Measurements from ENCODE around the gene DUSP15. TPM values are rescaled to one million over a fixed set of nuclear protein-coding genes. Genes with fewer than 3 reads are reported as not detected.
A peak's percentile ranks its signal among the peaks of the same experiment; 100 is the strongest.

The DUSP15 gene
- total RNA-seq, 1 donor from 2014 or later, result 13.0 TPM

DNA sequence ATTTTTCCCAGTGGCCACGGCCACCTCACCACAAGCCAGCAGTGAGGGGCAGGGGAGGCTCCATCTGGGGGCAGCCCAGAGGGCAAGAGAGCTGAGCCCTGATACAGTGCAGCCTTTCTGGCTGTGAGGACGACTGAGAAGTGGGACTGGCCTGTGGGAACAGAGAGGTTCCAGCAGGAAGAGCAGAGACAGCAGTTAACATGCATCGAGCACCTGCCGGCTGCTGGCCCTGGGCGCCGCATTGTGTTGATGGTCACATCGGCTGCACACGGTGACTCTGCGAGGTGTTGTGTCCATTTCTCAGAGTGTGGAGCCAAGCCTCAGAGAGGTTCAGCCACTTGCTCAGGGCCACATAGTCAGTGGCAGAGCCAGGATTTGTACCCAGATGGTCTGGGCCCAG, 34.8 kb downstream of the DUSP15 start:
- no peak for DNase-seq (ENCODE audit: low spot score in 2 of 2)
- intact Hi-C loops (cut with DNase I), result no loop called here

DNA sequence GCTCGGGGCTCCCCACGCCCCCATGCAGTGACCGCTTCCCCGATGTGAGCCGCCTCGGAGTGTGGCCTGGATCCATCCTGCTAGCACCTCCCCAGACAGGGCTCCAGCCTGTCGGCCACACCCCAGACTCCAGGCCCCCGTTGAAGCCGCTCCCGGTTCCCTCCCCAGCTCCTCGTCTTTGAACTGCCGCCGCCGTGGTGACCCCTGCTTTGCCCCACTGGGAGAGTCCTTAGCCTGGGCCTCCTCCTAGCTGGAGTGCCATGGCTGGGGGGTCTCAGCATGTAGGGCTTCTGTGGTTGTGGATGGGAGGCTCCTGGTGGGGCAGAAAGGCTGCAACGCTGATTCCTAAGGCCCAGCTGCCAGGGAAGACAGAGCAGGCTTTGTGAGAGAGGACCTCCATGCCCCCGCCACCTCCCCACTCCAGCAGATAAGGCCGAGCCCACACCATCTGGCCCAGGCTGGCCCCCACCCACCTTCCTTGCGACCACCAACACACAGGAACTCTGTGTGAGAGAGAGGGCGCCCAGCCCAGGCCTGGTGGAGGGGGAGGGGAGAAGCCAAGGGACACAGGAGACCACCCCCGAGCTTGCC, 36.3 kb downstream of the DUSP15 start:
- H3K27ac ChIP-seq, result peak overlapping the region in 1 of 2 donors; percentile 9
- intact Hi-C loops (cut with DNase I), result no loop called here

More for the DNA sequence above, 34.8 kb downstream of the DUSP15 start:
- TF ChIP-seq, protein P1, sequence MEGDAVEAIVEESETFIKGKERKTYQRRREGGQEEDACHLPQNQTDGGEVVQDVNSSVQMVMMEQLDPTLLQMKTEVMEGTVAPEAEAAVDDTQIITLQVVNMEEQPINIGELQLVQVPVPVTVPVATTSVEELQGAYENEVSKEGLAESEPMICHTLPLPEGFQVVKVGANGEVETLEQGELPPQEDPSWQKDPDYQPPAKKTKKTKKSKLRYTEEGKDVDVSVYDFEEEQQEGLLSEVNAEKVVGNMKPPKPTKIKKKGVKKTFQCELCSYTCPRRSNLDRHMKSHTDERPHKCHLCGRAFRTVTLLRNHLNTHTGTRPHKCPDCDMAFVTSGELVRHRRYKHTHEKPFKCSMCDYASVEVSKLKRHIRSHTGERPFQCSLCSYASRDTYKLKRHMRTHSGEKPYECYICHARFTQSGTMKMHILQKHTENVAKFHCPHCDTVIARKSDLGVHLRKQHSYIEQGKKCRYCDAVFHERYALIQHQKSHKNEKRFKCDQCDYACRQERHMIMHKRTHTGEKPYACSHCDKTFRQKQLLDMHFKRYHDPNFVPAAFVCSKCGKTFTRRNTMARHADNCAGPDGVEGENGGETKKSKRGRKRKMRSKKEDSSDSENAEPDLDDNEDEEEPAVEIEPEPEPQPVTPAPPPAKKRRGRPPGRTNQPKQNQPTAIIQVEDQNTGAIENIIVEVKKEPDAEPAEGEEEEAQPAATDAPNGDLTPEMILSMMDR (IDR thresholded peaks at IDR 0.05), result no peak
- H3K36me3 ChIP-seq, result no peaks in the 10 kb centered on the region
- peaks cover 24 to 47% of the 10 kb centered on the region in 2 donors for H3K4me1 ChIP-seq
- H3K4me3 ChIP-seq, result no peak overlapping the region
- no peaks in the 10 kb centered on the region for H3K27me3 ChIP-seq
- H3K27ac ChIP-seq, result peak overlapping the region; percentile 61 to 94
- H3K9me3 ChIP-seq, result no peaks in the 10 kb centered on the region

DNA sequence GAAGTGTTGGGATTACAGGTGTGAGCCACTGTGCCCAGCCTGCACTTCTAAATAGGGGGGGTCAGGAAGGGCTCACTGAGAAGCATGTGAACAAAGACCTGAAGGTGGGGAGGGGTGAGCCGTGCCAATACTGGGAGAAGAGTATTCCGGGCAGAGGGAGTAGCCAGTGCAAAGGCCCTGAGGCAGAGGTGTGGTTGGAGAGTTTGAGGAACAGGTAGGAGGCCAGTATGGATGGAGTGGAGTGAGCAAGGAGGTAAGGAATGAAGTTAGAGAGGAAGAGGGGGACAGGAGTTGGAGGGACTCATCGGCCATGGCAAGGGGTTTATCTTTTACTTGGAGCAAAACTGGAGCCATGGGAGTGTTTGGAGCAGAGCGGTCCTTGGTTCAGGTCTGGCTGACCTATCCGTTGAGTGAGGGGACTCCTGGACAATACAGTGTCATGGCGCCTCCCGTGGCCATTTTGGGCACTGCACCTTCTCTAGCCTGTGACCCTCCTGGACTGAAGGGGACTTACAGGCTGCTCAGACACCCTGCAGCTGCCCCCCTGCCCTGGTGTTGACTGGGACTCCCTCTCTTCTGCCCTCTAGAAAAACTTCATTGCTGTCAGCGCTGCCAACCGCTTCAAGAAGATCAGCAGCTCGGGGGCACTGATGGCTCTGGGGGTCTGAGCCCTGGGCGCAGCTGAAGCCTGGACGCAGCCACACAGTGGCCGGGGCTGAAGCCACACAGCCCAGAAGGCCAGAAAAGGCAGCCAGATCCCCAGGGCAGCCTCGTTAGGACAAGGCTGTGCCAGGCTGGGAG, 37.0 kb downstream of the DUSP15 start:
- H3K27ac ChIP-seq, result peak overlapping the region in 1 of 2 donors; percentile 9
- H3K9me3 ChIP-seq, result no peaks in the 10 kb centered on the region
- H3K4me3 ChIP-seq, result no peak overlapping the region
- TF ChIP-seq, protein P1 (IDR thresholded peaks at IDR 0.05), result peak; percentile 59 to 85 (median 84)
- no peaks in the 10 kb centered on the region for H3K36me3 ChIP-seq
- intact Hi-C loops (cut with DNase I), result no loop called here
- H3K27me3 ChIP-seq, result no peaks in the 10 kb centered on the region
- DNase-seq (ENCODE audit: low spot score in 2 of 2), result no peak
- peaks cover 23 to 31% of the 10 kb centered on the region in 2 donors for H3K4me1 ChIP-seq

More for the DNA sequence above, 36.3 kb downstream of the DUSP15 start:
- Histone ChIP-seq H3K4me3 (no peak overlapping the region), H3K27me3 (no peaks in the 10 kb centered on the region), H3K4me1 (peaks cover 23 to 38% of the 10 kb centered on the region in 2 donors), H3K36me3 (no peaks in the 10 kb centered on the region), H3K9me3 (no peaks in the 10 kb centered on the region)
- no peak for DNase-seq (ENCODE audit: low spot score in 2 of 2)
- TF ChIP-seq, protein P1 (IDR thresholded peaks at IDR 0.05), result no peak

DNA sequence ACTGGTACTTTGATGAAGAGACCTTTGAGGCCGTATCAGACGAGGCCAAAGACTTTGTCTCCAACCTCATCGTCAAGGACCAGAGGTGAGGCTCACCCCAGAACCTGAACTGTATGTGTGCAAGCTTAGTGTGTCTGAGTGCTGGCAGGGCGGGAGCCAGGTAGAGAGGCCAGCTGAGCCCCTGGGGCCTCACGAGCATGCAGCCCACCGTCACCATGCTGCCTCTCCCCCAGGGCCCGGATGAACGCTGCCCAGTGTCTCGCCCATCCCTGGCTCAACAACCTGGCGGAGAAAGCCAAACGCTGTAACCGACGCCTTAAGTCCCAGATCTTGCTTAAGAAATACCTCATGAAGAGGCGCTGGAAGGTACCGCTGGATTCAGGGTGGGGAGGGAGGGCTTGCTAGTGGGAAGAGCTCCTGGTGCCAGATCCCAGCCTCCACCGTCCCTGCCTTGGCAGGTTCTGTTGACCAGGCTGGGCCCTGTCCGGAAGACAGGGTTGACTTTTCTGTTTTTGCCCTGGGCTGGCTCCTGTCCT, 38.5 kb downstream of the DUSP15 start:
- no peaks in the 10 kb centered on the region for H3K27me3 ChIP-seq
- intact Hi-C loops (cut with DNase I), result no loop called here

DNA sequence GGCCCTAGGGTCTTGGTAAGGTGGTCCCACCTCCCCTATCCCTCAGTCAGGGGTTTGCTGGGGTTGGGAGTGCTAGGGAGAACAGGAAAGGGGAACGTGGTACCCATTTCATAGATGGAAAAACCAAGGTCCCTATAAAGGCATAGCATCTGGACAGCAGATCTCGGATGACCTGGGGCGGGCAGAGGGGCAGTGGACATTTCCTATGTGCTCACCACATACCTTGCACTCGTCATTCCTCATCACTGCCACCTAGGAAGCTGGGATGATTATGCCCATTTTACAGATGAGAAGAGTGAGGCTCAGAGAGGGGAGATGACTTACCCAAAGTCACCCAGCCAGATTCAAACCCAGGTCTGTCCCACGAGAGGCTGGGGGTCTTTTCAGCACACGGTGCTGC, 39.1 kb downstream of the DUSP15 start:
- H3K4me3 ChIP-seq, result no peak overlapping the region
- intact Hi-C loops (cut with DNase I), result no loop called here
- peaks cover 7 to 11% of the 10 kb centered on the region in 2 donors for H3K4me1 ChIP-seq
- TF ChIP-seq, protein P1 (IDR thresholded peaks at IDR 0.05), result no peak
- no peaks in the 10 kb centered on the region for H3K27me3 ChIP-seq
- no peaks in the 10 kb centered on the region for H3K36me3 ChIP-seq
- H3K27ac ChIP-seq, result no peak overlapping the region
- no peak for DNase-seq (ENCODE audit: low spot score in 2 of 2)
- H3K9me3 ChIP-seq, result no peaks in the 10 kb centered on the region

More for the DNA sequence above, 38.5 kb downstream of the DUSP15 start:
- TF ChIP-seq, protein P1 (IDR thresholded peaks at IDR 0.05), result no peak
- Histone ChIP-seq H3K36me3 (no peaks in the 10 kb centered on the region), H3K4me3 (no peak overlapping the region), H3K27ac (no peak overlapping the region), H3K4me1 (peaks cover 13 to 17% of the 10 kb centered on the region in 2 donors), H3K9me3 (no peaks in the 10 kb centered on the region)
- DNase-seq (ENCODE audit: low spot score in 2 of 2), result no peak

Measured in ascending aorta (tissue), 2 donors.